HG03064 (cell line): ENCODE results near the gene BANF1.
"Not testable (repeated sequence)": the region's sequence is repeated elsewhere in the genome, so short reads cannot be mapped to it uniquely, and the experiment has no call there.

Experiments
- ATAC-seq: cut with Tn5 transposase; IDR thresholded peaks from one replicate; pipeline ENCODE4 v1.9.1; 2021; ENCODE audit warnings: low read depth; ENCODE audit not compliant: unreplicated experiment

BANF1 gene

DNA sequence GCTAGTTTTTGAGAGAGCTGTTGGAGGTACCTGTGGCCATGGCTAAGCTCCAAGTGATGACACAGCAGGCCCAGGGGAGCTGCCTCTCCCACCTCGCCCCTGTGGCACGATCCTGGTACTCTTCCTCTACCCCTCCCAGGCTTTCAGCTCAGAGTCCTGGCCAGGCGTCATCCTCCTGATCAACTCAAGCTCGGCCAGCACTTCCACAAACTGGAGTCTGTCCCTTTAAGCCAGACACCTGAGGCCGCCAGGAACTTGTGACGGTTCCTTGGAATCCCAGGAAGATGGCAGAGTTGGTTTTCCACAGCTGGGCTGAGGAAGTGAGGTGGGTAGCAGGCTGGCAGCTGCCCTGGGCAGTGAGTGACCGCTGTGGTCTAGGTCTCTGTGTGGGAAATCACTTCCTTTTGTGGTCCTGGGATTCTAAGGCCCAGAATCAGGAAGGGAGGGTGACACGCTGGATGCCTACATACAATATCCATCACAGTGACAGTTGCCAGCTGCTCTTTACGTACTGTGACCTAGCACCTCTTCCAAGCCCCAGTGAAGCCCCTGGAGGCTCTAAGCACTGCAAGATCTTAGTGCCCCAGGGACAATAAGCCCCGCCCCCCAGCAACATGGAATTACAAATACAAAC lies 6.3 kb downstream of the BANF1 start:
- no peak for ATAC-seq

GRCh38 chr11:66010036-66010435 lies 7.7 kb downstream of the BANF1 start:
- ATAC-seq, result not testable (repeated sequence)

- no peak for ATAC-seq
These were observed 9.0 kb downstream of the BANF1 start for GRCh38 chr11:66011239-66011784.

GRCh38 chr11:66011785-66012303 lies 9.5 kb downstream of the BANF1 start, which contains the start of gene CST6:
TSS of gene CST6 (plus strand) at chr11:66012008. CDS start at chr11:66012045, 37 bp downstream.
- no peak for ATAC-seq

DNA sequence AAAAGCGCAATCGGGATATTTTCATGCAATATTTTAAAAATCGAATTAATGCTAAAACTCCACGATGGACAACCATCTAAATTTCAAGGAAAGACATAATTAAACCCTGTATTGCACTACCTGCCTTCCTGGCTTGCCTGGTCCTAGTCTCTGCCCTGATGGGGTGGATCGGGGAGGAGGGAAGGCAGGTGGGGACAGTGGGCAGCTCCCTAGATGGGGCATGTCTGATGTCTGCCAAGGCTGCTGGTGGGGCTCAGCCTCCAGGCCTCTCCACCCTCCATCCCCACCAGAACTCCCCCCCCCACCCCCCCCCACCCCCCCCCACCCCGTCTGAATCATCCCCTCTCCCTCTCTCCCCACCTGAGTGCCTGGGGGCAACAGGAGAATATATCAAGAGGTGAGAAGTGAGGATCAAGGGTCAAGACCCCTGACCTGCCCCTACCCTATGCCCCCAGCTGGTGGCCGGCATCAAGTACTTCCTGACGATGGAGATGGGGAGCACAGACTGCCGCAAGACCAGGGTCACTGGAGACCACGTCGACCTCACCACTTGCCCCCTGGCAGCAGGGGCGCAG lies 10.2 kb downstream of the BANF1 start:
- ATAC-seq, result no peak

DNA sequence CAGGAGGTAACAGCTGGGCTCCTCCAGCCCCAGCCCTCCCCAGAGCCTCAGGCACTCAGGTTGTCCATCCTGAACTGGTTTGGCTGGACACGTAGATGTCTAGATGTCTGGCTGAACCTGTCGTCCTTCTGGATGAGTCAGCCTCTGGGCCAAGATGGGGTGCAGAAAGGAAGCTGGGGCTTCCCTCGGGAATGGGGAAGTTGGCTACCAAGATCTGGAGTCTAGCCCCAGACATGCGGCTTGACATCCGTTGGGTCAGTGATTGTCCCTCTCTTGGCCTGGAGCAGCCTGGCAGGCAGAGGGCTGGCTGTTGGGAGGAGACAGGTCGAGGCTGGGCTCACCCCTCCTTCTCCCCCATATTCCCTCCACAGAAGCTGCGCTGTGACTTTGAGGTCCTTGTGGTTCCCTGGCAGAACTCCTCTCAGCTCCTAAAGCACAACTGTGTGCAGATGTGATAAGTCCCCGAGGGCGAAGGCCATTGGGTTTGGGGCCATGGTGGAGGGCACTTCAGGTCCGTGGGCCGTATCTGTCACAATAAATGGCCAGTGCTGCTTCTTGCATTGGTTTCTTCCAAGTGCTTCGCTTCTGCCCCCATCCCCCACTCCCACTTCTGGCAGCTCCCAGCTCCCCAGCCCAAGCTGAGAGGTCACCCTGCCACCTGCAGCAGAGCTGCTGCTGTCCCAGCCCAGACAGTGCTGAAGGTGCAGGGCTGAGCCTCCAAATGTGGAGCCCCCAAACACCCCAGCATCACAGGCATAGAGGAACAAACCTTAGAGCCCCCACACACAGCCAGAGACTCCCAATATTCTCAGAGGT lies 10.9 kb downstream of the BANF1 start:
- ATAC-seq, result no peak

- no peak for ATAC-seq
These were observed 11.4 kb downstream of the BANF1 start for GRCh38 chr11:66013762-66014100.

DNA sequence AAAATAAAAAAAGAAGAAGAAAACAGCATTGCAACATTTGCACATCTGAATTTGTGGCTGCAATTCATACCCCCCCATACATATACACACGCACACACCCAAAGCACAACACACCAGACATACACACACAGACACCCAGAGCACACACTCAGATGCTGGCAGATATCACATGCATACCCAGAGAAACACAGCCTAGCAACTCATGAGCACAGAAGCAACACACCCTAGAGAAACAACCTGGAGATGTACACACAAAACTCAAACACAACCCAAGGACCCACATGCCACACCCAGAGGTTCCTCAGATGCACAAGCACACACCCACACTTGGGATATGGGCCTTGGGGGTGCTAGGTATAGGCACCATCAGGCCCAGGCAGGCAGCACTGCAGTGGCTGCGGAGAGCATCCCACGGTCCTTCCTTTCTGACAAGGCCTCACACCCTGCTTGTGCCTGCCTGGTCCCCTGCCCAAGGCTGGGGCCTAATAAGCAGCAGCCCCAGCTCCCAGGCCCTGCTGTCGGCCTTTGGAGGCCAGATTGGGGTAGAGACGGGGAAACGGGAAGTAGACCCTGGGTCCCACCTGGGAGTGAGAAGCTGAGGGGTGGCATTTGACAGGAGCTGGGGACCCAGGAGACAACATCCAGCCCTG lies 12.6 kb downstream of the BANF1 start:
- no peak for ATAC-seq

DNA sequence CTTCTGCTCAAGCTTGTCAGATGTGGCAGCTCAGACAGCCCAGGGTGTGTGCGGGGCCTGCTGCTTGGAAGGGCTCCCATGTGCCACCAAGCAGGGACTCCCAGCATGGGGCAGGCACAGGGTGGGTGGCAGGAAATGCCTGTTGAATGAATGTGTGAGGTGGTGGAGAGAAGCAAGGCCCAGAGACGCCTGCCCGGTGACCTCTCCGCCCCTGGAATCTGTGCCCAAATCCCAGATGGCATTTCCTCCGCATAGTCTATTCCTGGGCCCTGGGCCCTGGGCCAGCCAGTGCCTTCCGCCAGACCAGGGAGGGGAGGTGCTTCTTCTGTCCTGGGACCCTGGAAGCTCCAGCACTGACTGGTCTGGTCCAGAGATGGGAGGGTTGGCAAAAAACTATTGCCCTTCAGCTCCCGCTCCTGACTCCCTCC lies 13.2 kb downstream of the BANF1 start:
- ATAC-seq, result no peak

GRCh38 chr11:66015936-66016792 lies 13.9 kb downstream of the BANF1 start:
- ATAC-seq, result no peak

- ATAC-seq, result no peak
These were observed 14.5 kb downstream of the BANF1 start for GRCh38 chr11:66016793-66017177.

DNA sequence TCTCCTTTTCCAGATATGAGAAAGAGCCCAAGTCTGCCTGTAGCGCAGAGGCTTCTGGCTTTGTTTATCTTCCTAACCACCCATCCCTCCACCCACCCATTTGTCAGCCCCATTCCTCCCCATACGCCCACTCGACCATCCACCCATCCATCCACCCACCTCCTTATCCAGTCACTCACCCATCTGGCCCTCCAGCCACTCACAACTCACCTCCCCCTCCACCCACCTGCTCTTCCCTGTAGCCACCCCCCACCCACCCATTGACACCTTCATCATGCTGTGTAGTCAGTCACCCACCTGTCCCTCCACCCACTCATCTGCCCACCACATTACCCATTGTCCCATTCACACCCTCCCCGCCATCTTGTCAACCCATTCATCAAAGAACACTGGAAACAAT lies 15.0 kb downstream of the BANF1 start:
- ATAC-seq, result no peak

GRCh38 chr11:66020212-66020611 lies 17.9 kb downstream of the BANF1 start:
- ATAC-seq, result no peak

- ATAC-seq, result no peak
These were observed 18.5 kb downstream of the BANF1 start for GRCh38 chr11:66020618-66021357.

GRCh38 chr11:66022401-66023185 lies 20.3 kb downstream of the BANF1 start:
- ATAC-seq, result no peak

- not testable (repeated sequence) for ATAC-seq
These were observed 20.8 kb downstream of the BANF1 start for GRCh38 chr11:66023186-66023440.

DNA sequence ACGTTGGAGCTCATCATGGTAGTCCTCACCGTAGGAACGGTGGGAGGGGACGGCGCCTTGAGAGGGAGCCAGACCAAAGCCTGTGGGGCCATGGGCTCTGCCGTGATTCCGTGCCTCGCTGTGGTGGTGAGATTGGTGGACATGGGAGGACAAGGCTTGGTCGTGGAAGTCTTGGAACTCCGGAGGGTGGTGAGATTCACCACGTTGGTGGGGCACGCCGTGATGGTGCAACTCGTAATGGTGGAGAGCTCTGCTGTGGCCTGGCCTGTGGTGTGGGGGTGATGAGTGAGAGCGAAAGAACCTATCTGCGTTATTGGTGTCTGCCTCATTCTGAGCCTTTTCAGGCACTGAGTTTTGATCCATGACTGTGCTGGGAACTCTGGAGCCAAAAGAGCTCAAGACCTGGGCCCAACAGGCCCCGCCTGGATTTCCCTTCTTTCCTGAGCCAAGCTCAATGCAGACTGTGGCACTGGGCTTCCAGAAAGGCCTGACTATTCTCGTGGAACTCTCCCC lies 23.8 kb downstream of the BANF1 start, which contains the start of gene CATSPER1:
TSS of gene CATSPER1 (minus strand) at position 463 of the 513 bp plus-strand sequence. CDS start at position 363, 100 bp downstream.
- no peak for ATAC-seq
